H7 (cell line): Measurements from ENCODE around the gene CCDC106. TPM values are rescaled to one million over a fixed set of nuclear protein-coding genes. Genes with fewer than 3 reads are reported as not detected.

Experiments
- DNase-seq: peaks from one replicate; pipeline ENCODE4 v3.0.0; 2012
- H3K27me3 ChIP-seq: 2 replicates; pipeline ENCODE4 v1.6.0; 2011; ENCODE audit warnings: mild to moderate bottlenecking, low read length; ENCODE audit not compliant: control insufficient read depth, insufficient read depth
- H3K36me3 ChIP-seq: replicated peaks from 2 replicates; pipeline ENCODE4 v1.5.1; 2011; ENCODE audit warnings: low read length; ENCODE audit not compliant: control insufficient read depth, insufficient read depth
- H3K4me3 ChIP-seq: 2 replicates; pipeline ENCODE4 v1.5.1; 2011; ENCODE audit warnings: low read depth, mild to moderate bottlenecking, control low read depth, low read length, moderate library complexity; ENCODE audit not compliant: insufficient read depth
- total RNA-seq: library from RNA; depleted of rRNA; stranded (reverse); fragments of >200 nt; shearing (Covaris generic); gene quantifications from 2 replicates; pipeline ENCODE4 v1.2.3, GENCODE V29; 2014

The CCDC106 gene
- total RNA-seq, 1 experiment from 2014 or later, result 13.2 TPM

DNA sequence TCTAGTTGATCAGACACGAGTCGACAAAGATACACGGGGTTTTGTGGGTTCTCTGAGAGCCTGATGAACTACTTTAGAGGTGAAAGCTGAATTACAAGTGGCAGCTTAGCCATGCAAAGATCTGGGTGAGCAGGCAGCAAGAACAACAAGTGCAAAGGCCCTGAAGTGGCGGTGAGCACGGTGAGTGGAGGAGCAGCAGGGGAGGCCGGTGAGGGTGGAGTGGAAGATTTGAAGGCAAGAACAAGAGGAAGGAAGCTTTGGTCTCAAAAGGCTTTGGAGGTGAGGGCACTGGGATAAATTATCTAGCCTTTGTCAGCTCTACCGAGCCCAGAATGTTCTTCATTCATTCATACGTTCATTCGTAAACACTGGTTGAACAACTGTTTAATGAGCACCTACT lies 41.2 kb upstream of the CCDC106 start:
- DNase-seq, result no peak
- H3K27me3 ChIP-seq, result no peaks in the 10 kb centered on the region
- H3K36me3 ChIP-seq, result peaks cover 2% of the 10 kb centered on the region
- H3K4me3 ChIP-seq, result no peak overlapping the region

- H3K36me3 ChIP-seq, result peaks cover 2% of the 10 kb centered on the region
Observed at GRCh38 chr19:55609326-55609725, 38.7 kb upstream of the CCDC106 start.

DNA sequence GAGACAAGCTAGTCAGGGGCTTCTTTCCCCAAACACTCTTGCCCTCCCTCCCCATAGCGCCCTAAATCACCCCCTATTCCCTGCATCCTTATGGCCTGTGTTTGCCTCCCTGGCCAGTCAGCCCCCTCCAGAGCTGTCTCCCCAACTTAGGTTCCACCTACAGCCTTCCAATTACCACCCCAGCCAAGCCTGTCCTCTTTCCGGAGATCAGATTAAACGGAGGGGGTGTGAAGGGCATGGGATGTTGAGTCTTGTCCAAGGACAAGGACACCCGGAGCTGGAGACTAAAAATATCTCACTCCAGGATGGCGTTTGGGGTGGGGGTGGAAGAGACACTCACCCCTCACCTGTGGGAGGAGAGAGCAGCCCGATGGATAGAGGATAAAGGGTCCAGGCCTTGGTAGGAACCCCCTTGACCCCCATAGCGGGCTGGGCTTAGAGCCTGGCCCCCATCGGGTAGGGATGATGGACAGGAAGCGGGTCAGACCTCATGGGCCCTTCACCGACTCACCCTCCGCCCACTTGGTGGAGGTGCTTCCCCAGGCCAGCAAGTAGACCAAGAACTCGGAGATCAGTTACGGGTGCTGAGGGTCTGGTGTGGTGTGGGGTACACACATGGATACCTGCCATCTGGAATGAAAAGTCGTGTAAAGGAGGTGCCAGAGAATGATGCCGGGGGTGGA lies 36.6 kb upstream of the CCDC106 start:
- peaks cover 2% of the 10 kb centered on the region for H3K36me3 ChIP-seq
- DNase-seq, result no peak
- no peaks in the 10 kb centered on the region for H3K27me3 ChIP-seq
- no peak overlapping the region for H3K4me3 ChIP-seq

More at GRCh38 chr19:55609326-55609725, 38.7 kb upstream of the CCDC106 start:
- Histone ChIP-seq H3K27me3 (no peaks in the 10 kb centered on the region), H3K4me3 (no peak overlapping the region)
- DNase-seq, result no peak

DNA sequence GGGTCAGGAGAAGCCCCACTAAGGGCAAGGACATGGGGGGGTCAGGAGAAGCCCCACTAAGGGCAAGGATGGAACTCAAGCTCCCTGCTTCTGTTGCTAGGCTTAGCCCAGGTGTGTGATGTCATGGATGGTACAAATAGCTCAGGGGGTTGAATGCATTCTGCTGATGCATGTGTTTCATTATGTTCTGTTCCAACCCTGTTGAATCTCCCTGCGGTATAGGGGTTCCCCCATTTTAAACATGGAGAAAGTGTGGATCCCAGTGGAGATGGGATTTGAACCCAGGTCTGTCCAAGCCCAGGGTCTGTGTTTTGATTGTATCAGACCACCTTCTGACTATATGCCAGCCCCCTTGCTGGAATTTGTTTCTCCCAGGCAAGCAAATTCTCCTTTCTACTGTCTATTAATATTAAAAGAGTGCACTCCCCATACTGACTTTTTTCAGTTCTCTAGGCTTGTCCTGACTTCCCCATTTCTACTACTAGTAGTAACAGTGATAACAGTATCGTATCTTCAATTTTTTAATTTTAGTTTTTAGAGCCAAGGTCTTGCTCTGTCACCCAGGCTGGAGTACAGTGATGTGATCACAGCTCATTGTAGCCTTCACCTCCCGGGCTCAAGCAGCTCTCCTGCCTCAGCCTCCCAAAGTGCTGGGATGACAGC lies 35.9 kb upstream of the CCDC106 start:
- no peak for DNase-seq
- Histone ChIP-seq H3K36me3 (peaks cover 2% of the 10 kb centered on the region), H3K4me3 (no peak overlapping the region), H3K27me3 (no peaks in the 10 kb centered on the region)

GRCh38 chr19:55613396-55613795 lies 34.6 kb upstream of the CCDC106 start:
- Histone ChIP-seq H3K27me3 (no peaks in the 10 kb centered on the region), H3K36me3 (peaks cover 2% of the 10 kb centered on the region), H3K4me3 (no peak overlapping the region)
- DNase-seq, result peak; percentile 46

DNA sequence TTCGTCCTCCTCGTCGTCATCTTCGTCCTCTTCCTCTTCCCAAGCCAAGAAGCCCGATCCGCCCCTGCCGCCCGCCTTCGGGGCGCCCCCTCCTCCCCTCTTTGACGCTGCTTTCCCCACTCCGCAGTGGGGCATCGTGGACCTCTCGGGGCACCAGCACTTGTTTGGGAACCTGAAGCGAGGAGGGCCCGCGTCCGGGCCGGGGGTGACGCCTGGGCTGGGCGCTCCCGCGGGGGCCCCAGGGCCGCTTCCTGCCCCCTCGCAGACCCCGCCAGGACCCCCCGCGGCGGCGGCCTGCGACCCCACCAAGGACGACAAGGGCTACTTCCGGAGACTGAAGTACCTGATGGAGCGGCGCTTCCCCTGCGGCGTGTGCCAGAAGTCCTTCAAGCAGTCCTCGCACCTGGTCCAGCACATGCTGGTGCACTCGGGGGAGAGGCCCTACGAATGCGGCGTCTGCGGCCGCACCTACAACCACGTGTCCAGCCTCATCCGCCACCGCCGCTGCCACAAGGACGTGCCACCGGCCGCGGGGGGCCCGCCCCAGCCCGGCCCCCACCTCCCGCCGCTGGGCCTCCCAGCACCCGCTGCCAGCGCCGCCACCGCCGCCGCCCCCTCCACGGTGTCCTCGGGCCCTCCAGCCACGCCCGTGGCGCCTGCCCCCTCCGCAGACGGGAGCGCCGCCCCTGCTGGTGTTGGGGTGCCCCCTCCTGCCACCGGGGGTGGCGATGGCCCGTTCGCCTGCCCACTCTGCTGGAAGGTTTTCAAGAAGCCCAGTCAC lies 33.9 kb upstream of the CCDC106 start:
- peaks cover 2% of the 10 kb centered on the region for H3K36me3 ChIP-seq
- peak; percentile 56 for DNase-seq
- no peak overlapping the region for H3K4me3 ChIP-seq
- no peaks in the 10 kb centered on the region for H3K27me3 ChIP-seq

DNA sequence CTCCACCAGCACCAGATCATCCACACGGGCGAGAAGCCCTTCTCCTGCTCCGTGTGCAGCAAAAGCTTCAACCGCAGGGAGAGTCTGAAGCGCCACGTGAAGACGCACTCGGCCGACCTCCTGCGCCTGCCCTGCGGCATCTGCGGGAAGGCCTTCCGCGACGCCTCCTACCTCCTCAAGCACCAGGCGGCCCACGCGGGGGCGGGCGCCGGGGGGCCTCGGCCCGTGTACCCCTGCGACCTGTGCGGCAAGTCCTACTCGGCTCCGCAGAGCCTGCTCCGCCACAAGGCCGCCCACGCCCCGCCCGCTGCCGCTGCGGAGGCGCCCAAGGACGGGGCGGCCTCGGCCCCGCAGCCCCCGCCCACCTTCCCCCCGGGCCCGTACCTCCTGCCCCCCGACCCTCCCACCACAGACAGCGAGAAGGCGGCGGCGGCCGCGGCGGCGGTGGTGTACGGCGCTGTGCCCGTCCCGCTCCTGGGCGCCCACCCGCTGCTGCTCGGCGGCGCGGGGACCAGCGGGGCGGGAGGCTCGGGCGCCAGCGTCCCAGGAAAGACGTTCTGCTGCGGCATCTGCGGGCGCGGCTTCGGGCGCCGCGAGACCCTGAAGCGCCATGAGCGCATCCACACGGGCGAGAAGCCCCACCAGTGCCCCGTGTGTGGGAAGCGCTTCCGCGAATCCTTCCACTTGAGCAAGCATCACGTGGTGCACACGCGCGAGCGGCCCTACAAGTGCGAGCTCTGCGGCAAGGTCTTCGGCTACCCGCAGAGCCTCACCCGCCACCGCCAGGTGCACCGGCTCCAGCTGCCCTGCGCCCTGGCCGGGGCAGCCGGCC lies 33.1 kb upstream of the CCDC106 start:
- peak; percentile 60 for DNase-seq
- Histone ChIP-seq H3K36me3 (no peaks in the 10 kb centered on the region; the same call in 1 of the 2 replicates), H3K27me3 (no peaks in the 10 kb centered on the region)

DNA sequence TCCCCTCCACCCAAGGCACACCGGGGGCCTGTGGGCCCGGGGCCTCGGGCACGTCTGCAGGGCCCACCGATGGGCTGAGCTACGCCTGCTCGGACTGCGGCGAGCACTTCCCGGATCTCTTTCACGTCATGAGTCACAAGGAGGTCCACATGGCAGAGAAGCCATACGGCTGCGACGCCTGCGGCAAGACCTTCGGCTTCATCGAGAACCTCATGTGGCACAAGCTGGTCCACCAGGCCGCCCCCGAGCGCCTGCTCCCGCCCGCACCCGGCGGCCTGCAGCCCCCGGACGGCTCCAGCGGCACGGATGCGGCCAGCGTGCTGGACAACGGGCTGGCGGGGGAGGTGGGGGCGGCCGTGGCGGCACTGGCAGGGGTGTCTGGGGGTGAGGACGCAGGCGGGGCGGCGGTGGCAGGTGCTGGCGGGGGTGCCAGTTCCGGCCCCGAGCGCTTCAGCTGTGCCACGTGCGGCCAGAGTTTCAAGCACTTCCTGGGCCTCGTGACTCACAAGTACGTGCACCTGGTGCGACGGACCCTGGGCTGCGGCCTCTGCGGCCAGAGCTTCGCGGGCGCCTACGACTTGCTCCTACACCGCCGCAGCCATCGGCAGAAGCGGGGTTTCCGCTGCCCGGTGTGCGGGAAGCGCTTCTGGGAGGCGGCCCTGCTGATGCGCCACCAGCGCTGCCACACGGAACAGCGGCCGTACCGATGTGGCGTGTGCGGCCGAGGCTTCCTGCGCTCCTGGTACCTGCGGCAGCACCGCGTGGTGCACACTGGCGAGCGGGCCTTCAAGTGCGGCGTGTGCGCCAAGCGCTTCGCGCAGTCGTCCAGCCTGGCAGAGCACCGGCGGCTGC lies 32.2 kb upstream of the CCDC106 start:
- Histone ChIP-seq H3K36me3 (peaks cover 3% of the 10 kb centered on the region), H3K4me3 (no peak overlapping the region), H3K27me3 (no peaks in the 10 kb centered on the region)
- DNase-seq, result peak; percentile 54

More for the DNA sequence above, 33.1 kb upstream of the CCDC106 start:
- no peak overlapping the region for H3K4me3 ChIP-seq

- no peak overlapping the region for H3K4me3 ChIP-seq
- H3K27me3 ChIP-seq, result no peaks in the 10 kb centered on the region
- peak; percentile 48 for DNase-seq
- H3K36me3 ChIP-seq, result peaks cover 3% of the 10 kb centered on the region
Observed at GRCh38 chr19:55616395-55616875, 31.6 kb upstream of the CCDC106 start.

GRCh38 chr19:55617426-55617825 lies 30.6 kb upstream of the CCDC106 start:
- Histone ChIP-seq H3K36me3 (peaks cover 3% of the 10 kb centered on the region), H3K27me3 (no peaks in the 10 kb centered on the region), H3K4me3 (no peak overlapping the region)
- DNase-seq, result no peak

GRCh38 chr19:55618426-55618825 lies 29.6 kb upstream of the CCDC106 start:
- H3K27me3 ChIP-seq, result no peaks in the 10 kb centered on the region
- H3K4me3 ChIP-seq, result no peak overlapping the region
- no peak for DNase-seq
- H3K36me3 ChIP-seq, result peaks cover 3% of the 10 kb centered on the region

DNA sequence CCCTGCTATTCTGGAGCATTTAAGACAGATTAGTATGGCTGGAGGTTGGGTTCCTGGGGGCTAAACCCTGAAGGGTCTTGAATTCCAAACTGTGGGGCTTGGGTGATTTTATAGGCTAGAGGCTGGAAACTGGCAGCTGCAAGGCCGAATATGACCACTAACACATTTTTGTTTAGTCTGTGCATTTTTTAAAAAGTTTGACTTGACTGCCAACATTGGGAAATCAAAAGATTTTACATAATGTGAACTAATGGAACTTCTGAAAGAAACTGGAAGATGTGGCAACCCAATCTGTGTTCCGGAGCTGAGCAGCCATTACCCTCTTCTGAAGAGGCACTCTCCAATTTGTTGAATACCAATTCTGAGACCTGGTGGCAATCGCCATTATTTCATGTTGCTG lies 28.7 kb upstream of the CCDC106 start:
- no peak overlapping the region for H3K4me3 ChIP-seq
- peaks cover 3% of the 10 kb centered on the region for H3K36me3 ChIP-seq
- H3K27me3 ChIP-seq, result no peaks in the 10 kb centered on the region
- DNase-seq, result no peak

GRCh38 chr19:55620410-55621204 lies 27.4 kb upstream of the CCDC106 start:
- H3K4me3 ChIP-seq, result no peak overlapping the region
- H3K36me3 ChIP-seq, result peaks cover 3% of the 10 kb centered on the region
- DNase-seq, result peak; percentile 23
- no peaks in the 10 kb centered on the region for H3K27me3 ChIP-seq
